ENCODE measurements around the gene CAMK4.

Gene CAMK4

DNA sequence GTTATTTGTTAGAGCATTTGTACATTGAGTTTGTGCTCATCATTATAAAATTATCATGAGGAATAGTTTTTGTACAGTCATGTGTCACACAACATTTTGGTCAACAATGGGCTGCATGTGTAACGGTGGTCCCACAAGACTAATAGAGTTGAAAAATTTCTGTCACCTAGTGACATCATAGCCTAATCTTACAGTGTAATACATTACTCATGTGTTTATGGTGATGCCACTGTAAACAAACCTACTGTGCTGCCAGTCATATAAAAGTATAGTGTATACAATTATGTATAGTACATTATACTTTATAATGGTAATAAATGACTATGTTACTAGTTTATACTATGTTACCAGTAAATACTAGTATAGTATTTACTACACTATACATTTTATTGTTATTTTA, 3.0 kb upstream of the CAMK4 start:
- Histone ChIP-seq H3K9me2 (replicated peaks; ENCODE audit: control insufficient read depth, low read length) (no peaks in the 10 kb centered on the region), H4K20me1 (ENCODE audit: control insufficient read depth, insufficient read depth, low read depth, low read length) (no peaks in the 10 kb centered on the region), H3K4me1 (ENCODE audit: control insufficient read depth, low read length) (peaks cover 2% of the 10 kb centered on the region), H3K4me2 (ENCODE audit: low read length) (no peak overlapping the region), H3K36me3 (ENCODE audit: control insufficient read depth, low read length) (no peaks in the 10 kb centered on the region), H3K27me3 (ENCODE audit: control insufficient read depth, low read length) (peaks cover 13% of the 10 kb centered on the region), H3K79me2 (ENCODE audit: control insufficient read depth, low read length) (peaks cover 11% of the 10 kb centered on the region), H3F3A (ENCODE audit: control insufficient read depth, insufficient read depth) (no peaks in the 10 kb centered on the region), H3K9me3 (ENCODE audit: control insufficient read depth, insufficient read depth, low read length) (no peaks in the 10 kb centered on the region; the same call in 1 of the 2 replicates), H3K4me3 (ENCODE audit: low read length) (no peak overlapping the region), H3K27ac (ENCODE audit: low read depth, low read length) (no peak overlapping the region)
- TF ChIP-seq, protein P1, sequence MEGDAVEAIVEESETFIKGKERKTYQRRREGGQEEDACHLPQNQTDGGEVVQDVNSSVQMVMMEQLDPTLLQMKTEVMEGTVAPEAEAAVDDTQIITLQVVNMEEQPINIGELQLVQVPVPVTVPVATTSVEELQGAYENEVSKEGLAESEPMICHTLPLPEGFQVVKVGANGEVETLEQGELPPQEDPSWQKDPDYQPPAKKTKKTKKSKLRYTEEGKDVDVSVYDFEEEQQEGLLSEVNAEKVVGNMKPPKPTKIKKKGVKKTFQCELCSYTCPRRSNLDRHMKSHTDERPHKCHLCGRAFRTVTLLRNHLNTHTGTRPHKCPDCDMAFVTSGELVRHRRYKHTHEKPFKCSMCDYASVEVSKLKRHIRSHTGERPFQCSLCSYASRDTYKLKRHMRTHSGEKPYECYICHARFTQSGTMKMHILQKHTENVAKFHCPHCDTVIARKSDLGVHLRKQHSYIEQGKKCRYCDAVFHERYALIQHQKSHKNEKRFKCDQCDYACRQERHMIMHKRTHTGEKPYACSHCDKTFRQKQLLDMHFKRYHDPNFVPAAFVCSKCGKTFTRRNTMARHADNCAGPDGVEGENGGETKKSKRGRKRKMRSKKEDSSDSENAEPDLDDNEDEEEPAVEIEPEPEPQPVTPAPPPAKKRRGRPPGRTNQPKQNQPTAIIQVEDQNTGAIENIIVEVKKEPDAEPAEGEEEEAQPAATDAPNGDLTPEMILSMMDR (IDR thresholded peaks at IDR 0.05; ENCODE audit: low read depth, low read length, poor library complexity, severe bottlenecking): no peak
- TF ChIP-seq EZH2phosphoT487 (IDR thresholded peaks at IDR 0.05; ENCODE audit: borderline replicate concordance, low read length): no peak

DNA sequence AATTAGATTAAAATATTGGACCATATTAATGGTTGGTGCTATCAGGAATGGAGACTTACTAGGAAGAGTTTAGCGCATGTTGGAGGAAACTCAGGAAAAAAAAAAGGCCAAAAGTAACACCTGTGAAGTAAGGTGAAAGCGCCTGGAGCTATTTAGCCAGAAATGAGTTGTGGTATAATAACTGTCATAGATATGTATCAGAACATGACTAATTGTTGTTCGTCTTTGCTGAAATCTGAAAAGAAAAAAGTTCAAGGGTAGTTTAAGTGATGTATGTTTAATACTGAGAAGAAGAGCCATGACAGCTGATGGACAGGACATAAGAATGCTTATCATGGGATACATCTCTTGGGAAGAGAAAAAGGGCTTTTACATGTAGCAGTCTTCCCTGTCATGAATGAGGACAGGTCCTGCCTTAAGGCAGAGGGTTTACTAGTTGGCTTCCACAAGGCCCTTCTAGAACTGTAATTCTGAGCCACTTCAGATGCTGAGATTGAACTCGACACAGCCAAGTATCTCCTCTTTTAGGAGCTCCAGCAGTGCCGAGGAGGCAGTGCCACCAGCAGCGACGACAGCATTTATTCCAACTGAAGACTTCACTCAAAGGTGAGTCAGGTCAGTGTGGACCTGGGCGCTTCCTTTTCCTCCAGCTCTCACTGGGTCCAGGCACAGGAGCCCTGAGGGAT, 940 bp upstream of the CAMK4 start:
- H3K27me3 ChIP-seq (ENCODE audit: control insufficient read depth, low read length): peaks cover 13% of the 10 kb centered on the region
- H3K27ac ChIP-seq (ENCODE audit: low read depth, low read length): no peak overlapping the region

DNA sequence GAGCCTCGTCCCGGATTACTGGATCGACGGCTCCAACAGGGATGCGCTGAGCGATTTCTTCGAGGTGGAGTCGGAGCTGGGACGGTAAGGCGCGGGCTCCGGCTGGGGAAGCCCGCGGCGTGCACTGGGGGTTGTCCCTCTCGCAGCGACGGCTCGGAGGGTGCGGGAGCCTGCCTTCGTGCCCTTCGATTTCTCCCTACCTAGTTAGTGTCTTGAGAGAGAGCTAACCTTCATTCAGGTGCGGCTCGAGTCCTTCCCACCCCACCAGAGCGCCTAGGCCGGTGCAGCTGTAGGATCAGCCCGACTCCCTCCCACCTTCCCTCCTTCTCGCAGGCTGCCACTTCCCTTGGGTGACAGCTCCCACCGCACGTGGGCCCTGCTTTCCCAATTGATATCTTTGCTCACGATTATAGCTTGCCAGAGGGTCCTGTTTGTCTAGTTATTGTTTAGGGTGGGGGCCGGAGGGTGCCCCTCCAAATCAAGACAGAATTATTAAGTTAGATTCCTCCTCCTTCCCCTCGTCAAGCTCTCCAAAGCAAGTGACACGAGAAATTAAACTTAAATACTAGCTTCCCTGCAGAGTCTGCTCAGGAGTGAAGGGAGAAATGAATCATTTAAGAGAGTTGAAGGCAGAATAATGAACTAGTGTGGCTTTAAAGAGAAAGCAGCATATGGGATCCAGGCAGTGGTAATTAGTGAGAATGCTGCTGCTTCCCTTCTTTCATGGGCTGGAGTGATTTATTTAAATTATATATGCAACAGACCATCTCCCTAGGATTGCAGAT, 569 bp downstream of the CAMK4 start:
- Histone ChIP-seq H3K27me3 (ENCODE audit: control insufficient read depth, low read length) (peaks cover 13% of the 10 kb centered on the region), H4K20me1 (ENCODE audit: control insufficient read depth, insufficient read depth, low read depth, low read length) (no peaks in the 10 kb centered on the region), H3K79me2 (ENCODE audit: control insufficient read depth, low read length) (peaks cover 42% of the 10 kb centered on the region), H3K9me2 (replicated peaks; ENCODE audit: control insufficient read depth, low read length) (no peaks in the 10 kb centered on the region), H3K9me3 (ENCODE audit: control insufficient read depth, insufficient read depth, low read length) (no peaks in the 10 kb centered on the region), H3K4me1 (ENCODE audit: control insufficient read depth, low read length) (peaks cover 36% of the 10 kb centered on the region), H3F3A (ENCODE audit: control insufficient read depth, insufficient read depth) (no peaks in the 10 kb centered on the region), H3K4me3 (ENCODE audit: low read length) (peak overlapping the region; percentile 73), H3K4me2 (ENCODE audit: low read length) (peak overlapping the region; percentile 64), H3K27ac (ENCODE audit: low read depth, low read length) (no peak overlapping the region), H3K36me3 (ENCODE audit: control insufficient read depth, low read length) (no peaks in the 10 kb centered on the region)
- no peak for TF ChIP-seq EZH2phosphoT487 (IDR thresholded peaks at IDR 0.05; ENCODE audit: borderline replicate concordance, low read length)
- TF ChIP-seq, protein P1 (IDR thresholded peaks at IDR 0.05; ENCODE audit: low read depth, low read length, poor library complexity, severe bottlenecking): no peak

More for the DNA sequence above, 940 bp upstream of the CAMK4 start:
- peak overlapping the region; percentile 73 for H3K4me3 ChIP-seq (ENCODE audit: low read length)
- peaks cover 21% of the 10 kb centered on the region for H3K4me1 ChIP-seq (ENCODE audit: control insufficient read depth, low read length)
- no peaks in the 10 kb centered on the region for H3K9me2 ChIP-seq (replicated peaks; ENCODE audit: control insufficient read depth, low read length)
- no peaks in the 10 kb centered on the region for H3F3A ChIP-seq (ENCODE audit: control insufficient read depth, insufficient read depth)
- H4K20me1 ChIP-seq (ENCODE audit: control insufficient read depth, insufficient read depth, low read depth, low read length): no peaks in the 10 kb centered on the region
- peaks cover 28% of the 10 kb centered on the region for H3K79me2 ChIP-seq (ENCODE audit: control insufficient read depth, low read length)
- H3K9me3 ChIP-seq (ENCODE audit: control insufficient read depth, insufficient read depth, low read length): no peaks in the 10 kb centered on the region
- H3K36me3 ChIP-seq (ENCODE audit: control insufficient read depth, low read length): no peaks in the 10 kb centered on the region
- TF ChIP-seq EZH2phosphoT487 (IDR thresholded peaks at IDR 0.05; ENCODE audit: borderline replicate concordance, low read length): no peak
- TF ChIP-seq, protein P1 (IDR thresholded peaks at IDR 0.05; ENCODE audit: low read depth, low read length, poor library complexity, severe bottlenecking): no peak
- H3K4me2 ChIP-seq (ENCODE audit: low read length): peak overlapping the region; percentile 64
